HG02973 (cell line): Measurements from ENCODE around the gene APOBR.
"Not testable (repeated sequence)": the region's sequence is repeated elsewhere in the genome, so short reads cannot be mapped to it uniquely, and the experiment has no call there.

Source experiments
- ATAC-seq: cut with Tn5 transposase; IDR thresholded peaks from one replicate; pipeline ENCODE4 v1.9.1; 2021; ENCODE audit warnings: moderate library complexity; ENCODE audit not compliant: unreplicated experiment

The APOBR gene

GRCh38 chr16:28526201-28527099 lies 32.0 kb downstream of the APOBR start:
- no peak for ATAC-seq

- not testable (repeated sequence) for ATAC-seq
These were observed 32.8 kb downstream of the APOBR start for GRCh38 chr16:28527100-28527785.

GRCh38 chr16:28527985-28528384 lies 33.5 kb downstream of the APOBR start:
- no peak for ATAC-seq

- no peak for ATAC-seq
These were observed 34.0 kb downstream of the APOBR start for GRCh38 chr16:28528463-28528867.

DNA sequence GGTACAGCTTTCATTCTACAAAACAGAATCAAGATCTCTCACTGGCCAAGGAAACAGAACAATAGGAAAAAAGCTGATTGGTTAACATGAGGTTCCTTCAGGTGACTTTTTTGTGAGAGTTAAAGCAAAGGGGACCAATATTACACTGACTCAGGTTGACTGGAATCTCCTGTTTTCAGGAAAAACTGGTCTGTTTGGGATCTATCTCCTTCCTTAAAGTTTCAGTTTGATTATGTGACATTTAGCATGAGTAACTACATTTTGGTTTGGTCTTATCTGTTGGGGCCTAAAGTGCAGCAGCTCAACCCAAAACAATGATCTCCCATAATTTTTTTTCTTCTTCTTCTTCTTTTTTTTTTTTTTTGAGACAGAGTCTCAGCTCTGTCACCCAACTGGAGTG lies 34.7 kb downstream of the APOBR start:
- no peak for ATAC-seq

DNA sequence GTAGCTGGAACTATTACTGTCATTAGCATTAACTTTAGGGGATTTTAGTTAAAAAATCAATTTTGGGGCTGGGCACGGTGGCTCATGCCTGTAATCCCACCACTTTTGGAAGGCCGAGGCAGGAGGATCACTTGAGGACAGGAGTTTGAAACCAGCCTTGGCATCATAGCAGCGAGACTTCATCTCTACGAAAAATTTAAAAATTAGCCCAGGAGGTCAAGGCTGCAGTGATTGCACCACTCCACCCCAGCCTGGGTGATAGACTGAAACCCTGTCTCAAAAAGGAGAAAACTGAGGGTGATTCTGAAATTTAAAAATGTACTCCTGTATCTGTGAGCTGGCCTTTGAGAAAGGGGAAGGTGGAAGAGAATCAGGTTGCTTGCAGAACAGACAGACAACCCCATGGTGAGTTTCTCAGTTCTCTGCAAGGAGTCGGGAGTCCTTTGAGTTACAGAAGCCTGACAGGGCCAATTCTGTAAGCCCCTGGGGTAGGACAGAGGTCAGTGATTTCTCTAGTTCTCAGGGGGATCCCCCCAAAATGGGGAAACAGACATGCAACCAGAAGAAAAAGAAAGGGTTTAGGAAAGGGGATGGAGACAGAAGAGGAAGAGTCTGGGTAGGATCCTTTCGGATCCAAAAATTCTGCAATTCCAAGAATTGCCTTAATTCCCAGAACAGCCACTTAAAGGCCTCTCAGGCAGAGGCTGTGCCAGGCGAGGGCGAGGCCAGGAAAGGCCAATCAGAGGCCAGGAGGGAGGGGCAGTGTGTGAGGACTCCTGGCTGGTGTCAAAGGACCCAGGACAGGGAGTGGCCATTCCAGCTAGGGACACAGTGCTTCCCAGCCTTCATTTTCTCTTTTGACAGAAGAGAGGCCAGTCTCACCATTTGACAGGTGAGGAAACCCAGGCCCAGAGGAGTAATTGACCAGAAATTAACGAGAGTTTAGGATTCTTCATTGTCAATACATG lies 37.6 kb downstream of the APOBR start:
- ATAC-seq: no peak

DNA sequence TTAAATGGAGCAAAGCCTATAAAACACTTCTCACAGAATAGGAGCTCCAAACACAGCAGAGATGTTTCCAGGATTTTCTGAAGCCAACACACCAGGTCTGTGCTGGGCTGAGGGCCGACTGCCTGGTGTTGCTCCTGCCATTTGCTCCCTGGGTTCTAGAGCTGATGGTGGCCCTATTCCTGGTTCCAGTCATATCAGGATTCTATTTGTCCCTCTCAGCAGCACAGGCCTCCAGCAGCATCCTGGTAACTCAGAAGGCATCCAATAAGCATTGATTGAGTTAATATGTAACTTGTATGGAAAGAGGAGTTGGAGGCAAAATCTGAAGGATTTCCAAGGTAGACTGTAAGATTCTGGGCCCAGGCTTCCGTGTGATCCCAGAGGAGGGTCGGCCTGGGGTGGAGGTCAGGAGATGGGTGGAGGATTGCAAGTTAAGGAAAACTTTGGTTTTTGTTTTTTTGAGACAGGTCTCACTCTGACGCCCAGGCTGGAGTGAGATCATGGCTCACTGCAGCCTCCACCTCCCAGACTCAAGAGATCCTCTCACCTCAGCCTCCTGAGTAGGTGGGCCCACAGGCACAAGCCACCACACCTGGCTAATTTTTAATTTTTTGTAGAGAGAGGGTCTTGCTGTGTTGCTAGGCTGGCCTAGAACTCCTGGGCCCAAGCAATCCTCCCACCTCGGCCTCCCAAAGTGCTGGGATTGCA lies 38.7 kb downstream of the APOBR start:
- no peak for ATAC-seq

DNA sequence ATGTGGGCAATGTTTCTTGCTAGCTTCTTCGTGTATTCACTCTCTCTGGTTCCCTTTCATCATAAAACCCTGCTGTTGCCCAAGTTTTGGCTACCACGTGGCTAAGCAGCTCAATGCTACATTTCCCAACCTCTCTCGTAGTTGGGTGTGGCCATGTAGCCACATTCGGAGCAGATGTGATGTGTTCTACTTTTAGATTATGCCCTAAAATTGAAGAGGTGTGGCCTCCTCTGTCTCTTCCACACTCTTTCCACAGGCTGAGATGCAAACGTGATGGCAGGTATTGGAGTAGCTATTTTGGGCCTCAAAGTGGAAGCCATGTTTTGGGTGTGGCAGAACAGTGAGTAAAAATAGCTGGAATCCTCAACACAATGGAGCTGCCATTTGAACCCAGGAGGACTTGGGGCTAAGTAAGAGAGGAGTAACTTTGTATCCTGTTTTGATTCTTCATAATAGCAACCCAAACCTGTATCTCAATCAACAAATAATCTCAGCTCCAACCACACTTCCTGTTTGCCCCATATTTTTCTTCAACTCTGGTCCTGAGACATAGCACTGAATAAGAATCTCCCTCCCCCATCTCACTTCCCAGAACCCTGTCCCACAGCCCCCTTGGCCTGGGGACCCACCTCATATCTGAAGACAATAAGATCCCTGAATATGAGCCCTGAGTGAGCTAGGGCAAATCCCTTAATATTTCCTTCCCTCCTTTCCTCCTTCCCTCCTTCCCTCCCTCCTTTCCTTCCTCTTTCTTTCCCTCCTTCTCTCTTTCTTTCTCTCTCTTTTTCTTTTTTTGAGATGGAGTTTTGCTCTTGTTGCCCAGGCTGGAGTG lies 40.3 kb downstream of the APOBR start:
- ATAC-seq: no peak

DNA sequence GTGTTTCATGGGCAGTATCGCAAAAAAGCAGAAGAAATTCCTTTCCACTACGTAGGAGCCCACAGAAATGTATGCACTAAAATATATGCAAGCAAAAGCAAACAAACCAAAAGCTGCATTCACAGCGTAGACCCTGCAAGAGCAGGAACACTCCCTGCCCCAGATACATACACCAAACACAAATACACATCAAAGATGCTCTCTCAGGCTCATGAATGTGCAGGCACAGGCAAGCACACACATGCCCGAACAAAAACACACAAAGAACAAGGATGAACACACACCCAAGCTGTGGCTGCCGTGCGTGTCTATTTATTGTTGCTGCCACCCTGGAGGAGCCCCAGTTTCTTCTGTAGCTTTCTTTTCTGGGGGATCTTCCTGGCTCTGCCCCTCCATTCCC lies 42.6 kb downstream of the APOBR start:
- no peak for ATAC-seq

DNA sequence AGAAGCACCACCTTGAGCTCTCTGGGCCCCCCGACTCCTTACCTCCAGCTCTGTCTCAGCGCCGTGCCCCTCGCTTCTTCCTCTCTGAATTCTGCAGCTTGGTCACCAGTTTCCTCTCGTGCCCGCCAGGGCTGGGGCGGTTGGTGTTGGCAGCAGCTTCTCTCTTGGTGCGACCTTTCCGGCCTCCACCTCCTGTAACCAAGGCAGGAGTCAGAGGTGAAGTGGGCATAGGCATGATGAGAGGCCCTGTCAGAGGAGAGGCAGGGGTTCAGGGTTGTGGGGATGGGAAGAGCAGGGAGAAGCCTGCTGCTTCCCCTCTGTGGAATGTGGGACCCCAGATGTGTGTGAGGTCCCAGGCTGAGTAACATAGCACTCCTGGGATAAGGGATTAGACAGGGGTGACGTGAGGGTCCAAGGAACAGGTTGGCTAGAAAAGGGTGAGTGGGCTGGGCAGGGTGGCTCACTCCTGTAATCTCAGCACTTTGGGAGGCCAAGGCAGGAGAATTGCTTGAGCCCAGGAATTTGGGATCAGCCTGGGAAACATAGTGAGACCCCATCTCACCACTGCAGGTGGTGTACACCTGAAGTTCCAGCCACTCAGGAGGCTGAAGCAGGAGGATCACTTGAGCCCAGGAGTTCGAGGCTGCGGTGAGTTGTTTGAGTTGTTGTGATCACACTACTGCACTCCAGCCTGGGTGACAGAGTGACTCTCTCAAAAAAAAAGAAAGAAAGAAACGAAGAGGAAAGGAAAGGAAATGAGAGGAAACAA lies 43.7 kb downstream of the APOBR start:
- ATAC-seq: no peak

DNA sequence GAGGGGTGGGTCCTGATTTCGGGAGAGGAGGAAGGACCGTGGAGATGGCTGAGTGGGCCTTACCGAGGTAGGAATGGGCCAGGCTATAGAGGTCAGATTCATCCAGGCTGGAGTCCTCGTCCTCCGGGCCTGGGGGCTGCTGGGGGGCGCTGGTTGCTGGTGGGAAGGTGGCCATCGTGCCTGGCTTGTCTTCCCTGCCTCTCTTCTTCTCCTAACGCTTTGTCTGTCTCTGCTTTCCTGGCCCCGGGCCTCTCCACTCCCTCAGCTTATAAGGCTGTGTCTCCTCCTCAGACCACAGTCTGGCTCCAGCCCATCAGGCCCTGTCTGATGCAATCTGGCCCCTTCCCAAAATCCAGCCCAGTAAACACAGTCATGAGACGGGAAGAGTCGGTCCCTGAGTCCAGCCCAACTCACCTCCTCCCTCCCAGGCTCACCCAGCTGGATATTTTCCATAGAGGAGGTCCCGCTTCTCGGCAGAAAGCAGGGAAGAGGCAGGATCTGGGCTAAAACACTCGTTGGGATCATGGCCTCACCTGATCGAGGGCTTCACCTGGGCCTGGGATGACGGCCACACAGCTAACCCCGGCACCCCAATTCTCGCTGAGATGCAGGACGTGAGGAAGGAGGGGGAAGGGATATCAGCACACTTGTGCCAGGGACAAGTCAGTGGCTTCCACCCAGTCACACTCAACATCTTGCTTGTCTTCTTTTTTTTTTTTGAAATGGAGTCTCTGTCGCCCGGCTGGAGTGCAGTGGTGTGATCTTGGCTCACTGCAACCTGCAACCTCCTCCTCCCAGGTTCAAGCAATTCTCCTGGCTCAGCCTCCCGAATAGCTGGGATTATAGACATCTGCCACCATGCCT lies 44.5 kb downstream of the APOBR start, which contains the start of gene NUPR1:
Gene NUPR1, minus strand, starts transcription at position 242 of the 864 bp plus-strand sequence. Its CDS starts 67 bp downstream, at position 175.
- ATAC-seq: no peak

- no peak for ATAC-seq
These were observed 45.9 kb downstream of the APOBR start for GRCh38 chr16:28540346-28540745.

DNA sequence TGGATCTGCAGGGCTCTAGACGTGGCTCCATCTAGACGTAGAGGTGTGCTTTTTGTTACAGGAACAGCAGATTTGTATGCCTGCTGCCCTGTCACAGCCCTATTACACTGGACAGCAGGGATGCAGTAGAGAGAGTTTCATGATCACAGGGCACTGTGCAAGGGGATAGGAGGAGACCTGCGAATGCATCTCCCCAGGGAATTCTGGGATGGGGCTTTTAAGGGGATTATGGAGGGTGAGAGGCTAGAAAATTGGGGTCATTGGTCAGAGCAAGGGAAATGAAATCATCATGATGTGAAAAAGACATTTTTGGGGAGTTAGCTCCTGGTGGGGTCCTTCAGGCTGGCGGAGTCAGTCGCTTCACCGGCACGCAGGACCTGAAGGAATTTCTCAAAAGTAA lies 48.2 kb downstream of the APOBR start:
- no peak for ATAC-seq

GRCh38 chr16:28543072-28543471 lies 48.6 kb downstream of the APOBR start:
- no peak for ATAC-seq

GRCh38 chr16:28544998-28545397 lies 50.6 kb downstream of the APOBR start:
- ATAC-seq: no peak

- not testable (repeated sequence) for ATAC-seq
These were observed 51.5 kb downstream of the APOBR start for GRCh38 chr16:28545964-28546363.

- no peak for ATAC-seq
These were observed 52.2 kb downstream of the APOBR start for GRCh38 chr16:28546626-28547025.

DNA sequence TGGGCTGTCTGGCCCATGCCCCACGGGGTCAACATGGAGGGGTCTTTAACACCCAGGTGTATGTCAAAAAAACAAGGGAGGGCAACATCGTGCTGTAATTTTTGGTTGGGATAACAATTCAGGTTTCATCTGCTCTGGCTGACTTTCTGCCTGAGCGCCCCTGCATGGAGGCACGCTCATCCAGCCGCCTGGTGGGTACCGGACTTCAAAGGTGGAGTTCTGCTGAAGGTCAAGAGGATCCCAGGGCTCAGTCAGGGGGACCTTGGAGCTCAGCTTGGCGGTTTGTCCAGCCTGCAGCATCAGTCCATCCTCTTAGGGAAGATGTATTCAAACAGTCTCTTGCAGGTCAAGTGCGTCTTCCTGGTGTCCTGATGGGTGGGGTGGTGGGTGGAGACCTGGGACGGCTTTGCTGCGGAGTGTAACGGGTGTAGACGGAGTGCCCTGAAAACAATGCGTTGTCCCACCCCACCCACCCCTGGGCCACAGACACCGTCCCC lies 53.9 kb downstream of the APOBR start:
- ATAC-seq: no peak
